ENCODE data around the gene SLC10A4. TPM values are rescaled to one million over a fixed set of nuclear protein-coding genes. Genes with fewer than 3 reads are reported as not detected.

SLC10A4 gene
- total RNA-seq, 1 donor from 2014 or later, result 3.9 TPM

DNA sequence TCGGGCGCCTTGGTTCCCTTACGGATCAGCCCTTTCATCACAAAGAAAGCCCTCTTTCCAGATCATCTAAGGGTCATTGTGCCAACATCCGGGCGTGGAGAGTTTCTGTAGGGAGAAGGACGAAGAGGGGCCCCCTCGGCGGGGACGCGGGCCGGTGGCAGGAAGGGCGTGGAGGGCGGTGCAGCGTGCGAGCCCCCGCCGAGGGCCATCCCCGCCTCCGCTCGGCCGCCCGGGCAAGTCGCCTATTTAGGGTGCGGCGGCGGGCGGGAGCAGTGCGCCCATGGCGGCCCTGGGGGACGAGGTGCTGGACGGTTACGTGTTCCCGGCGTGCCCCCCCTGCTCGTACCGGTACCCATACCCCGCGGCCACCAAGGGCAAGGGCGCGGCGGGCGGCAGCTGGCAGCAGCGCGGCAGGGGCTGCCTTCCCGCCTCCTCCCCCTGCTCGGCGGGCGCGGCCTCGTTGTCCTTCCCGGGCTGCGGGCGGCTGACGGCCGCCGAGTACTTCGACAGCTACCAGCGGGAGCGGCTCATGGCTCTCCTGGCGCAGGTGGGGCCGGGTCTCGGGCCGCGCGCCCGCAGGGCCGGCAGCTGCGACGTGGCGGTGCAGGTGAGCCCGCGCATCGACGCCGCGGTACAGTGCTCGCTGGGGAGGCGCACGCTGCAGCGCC lies 7.0 kb downstream of the SLC10A4 start, which contains the start of gene ZAR1:
Gene ZAR1 (plus strand): TSS at position 241 of the 668 bp plus-strand sequence. CDS start 40 bp downstream, at position 281.
- DNase-seq, result no peak

DNA sequence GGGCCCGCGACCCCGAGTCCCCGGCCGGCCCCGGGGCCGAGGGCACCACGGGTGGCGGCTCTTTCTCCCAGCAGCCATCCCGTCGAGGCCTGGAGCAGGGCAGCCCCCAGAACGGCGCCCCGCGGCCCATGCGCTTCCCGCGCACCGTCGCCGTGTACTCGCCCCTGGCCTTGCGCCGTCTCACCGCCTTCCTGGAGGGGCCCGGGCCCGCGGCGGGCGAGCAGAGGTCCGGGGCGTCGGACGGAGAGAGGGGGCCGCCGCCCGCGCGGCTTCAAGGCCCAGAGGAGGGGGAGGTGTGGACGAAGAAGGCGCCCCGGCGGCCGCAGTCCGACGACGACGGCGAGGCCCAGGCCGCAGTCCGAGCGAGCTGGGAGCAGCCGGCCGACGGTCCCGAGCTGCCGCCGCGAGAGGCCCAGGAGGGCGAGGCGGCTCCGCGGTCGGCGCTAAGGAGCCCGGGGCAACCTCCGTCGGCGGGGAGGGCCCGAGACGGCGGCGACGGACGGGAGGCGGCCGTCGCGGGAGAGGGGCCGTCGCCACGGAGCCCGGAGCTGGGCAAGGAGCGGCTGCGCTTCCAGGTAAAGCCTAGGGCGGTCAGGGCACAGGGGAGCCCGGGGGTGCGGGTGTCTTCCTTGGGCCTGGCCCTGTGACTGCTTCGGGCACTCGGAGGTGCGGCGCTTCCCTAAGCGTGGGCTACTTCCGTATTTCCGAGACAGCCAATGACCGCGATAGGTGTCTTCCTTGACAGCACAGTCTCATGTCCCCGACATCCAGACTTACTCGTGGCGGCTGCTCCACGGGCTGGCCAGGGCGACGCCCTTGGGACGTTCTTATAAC lies 7.8 kb downstream of the SLC10A4 start:
- DNase-seq, result no peak

DNA sequence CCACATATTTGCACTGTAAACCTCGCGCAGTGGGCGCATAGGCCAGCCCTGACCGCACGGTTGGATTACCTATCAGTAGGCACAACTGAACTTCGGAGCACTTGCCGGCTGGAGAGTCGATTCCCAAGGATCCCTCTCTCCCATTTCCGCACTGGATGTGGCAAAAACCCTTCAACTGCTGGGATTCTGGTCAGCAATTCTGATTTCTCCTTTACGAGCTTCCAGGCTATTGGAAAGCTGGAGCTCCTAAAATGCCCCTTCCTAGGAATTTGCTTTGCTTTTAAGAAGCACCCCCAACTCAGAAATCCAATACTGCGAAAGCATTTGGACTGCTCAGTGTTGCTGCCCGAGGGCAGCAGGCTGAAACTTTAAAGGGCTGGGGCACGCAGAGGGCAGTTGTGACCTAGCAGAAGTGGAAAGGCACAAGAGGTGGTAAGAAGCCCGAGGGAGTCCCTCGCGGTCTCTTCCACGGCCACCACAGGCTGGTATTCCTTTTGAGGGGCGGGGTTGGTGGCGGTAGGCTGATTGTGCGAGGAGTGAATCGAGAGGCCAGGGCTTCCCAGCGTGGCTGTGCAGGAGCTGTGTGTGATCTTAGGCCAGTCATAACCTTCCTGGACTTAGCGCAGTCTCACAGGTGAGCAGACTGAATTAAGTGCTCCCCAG lies 8.5 kb downstream of the SLC10A4 start:
- DNase-seq, result no peak

DNA sequence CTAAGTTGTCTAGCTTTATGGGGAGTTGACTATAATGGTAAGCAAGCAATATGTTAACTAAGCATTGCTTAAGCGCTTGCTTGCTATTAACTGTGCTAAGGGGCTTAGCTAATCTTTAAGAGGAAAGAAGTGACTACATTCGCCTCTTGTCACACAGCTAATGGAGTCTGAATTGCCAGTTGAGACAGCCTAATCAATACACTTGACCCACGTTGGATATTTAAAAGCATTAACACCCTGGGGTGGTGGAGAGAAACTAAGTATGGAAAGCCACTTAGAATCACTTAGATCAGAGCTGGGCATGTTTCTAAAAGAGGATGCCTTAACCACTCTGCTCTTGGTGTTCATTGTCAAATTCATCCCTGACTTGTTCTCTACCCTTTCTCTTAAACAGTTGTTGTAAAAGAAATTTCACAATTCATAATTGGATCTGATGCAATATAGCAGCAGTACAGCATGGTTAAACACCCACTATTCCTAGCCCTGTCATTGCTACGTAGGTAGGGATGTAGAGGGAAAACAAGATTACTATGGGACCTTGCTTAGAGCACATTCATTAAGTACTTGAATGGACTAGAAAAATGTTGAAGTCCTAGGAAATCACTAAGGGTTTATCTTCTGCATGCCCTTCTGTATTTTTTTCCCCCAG lies 10.4 kb downstream of the SLC10A4 start:
- no peak for DNase-seq

DNA sequence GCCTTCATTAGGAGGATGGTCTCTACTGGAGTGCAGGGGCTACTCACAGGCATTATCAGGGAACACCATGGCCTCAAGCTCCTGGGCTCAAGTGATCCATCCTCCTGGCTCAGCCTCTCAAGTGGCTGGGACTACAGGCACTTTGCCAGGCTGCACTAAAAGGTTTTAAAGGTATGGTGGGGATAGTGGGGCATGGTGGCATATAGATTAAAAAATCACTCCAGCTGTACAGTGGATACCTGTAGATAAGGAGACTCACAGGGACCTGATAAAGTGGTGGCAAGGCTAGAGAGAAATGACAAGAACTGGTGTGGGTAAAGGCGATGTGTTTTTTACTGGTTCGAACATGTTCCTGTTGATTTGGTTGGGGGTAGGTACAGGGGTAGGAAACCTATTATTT lies 12.8 kb downstream of the SLC10A4 start:
- DNase-seq, result no peak

DNA sequence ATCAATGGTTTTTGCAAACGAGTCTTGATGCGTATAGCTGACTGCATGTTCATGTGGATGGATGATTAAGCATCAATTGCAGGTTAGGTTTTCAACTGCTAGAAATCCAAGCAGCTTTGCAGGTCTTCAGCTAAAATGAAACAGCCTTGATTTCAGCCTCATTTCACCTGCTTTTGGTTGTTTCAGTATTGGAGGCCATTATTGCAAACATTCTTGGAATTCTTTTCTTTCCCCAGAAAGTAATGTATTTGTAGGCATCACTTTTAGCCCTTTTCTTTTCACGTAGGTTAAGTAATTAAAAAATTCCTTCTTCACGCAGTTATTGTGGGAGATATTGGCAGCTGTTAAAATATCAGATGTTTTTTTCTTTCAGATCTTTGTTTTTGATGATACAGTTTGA lies 15.8 kb downstream of the SLC10A4 start:
- DNase-seq, result no peak

DNA sequence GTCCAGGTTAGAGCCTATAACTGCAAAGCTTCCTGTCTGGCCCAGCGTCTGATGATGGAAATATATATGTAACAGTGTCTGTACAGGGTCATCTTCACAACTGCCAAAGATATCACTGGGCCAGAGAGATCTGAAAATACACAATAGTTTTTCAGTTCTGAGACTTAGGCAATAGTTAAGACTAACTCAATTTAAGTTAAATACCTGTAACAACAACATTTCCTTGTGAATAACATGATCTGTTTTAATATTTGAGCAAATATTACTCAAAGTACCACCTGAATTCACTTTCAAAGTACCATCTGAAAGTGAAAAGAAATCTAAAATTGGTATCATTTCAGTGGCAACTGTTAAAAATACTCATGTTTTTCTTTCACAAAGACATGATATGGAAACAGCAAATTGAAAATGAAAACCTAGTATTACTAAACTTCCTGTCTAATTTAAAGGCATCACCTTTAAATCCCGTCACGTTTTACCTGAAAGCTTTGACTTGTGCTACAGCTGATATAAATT lies 16.5 kb downstream of the SLC10A4 start:
- DNase-seq, result no peak

DNA sequence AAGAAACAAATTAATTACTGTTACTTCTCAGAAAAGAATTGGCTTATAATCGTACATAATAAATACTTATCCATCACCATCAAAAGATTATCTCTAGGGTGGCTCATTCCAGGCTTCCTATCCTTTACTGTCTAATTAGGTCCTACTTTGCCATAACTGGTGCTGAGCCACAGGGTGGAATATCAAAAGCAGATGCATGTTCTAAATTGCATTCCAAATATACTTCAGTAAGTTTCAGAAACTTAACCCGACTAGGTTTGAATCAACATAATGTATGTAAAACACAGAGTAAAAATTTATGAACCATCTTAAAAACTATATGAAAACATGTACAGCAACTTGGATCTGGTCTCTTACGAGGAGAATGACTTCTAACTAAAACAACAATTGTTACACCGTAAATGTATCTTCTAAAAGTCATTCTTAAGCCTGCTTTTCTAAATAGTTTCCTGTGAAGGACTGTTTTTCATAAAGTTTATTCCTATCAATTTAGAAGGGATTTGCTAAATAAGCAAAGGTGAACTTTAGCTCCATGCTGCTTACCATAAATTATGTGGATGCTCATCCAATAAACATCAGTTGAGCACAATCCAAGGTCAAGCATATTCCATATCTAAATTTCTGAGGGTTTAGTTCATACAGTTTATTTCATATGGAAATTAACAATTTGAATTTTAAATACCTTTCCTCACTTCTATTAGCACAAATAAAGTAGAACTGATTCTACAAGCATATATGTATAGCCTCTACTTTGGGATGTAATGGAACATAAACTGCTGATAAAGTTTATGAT lies 20.3 kb downstream of the SLC10A4 start:
- DNase-seq, result no peak

DNA sequence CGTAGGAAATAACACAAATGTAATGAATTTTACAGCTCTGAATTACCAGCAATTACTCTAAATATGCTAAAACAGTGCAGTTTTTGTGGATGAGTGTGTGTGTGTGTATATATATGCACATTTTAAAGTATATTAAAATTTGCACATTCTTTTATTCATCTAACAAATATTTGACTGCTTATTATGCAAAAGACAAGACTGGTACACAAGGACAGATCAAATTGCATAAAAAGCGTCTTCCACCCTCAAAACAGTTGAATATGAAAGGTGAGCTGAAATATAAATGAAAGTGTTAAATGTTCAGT lies 20.8 kb downstream of the SLC10A4 start:
- no peak for DNase-seq

DNA sequence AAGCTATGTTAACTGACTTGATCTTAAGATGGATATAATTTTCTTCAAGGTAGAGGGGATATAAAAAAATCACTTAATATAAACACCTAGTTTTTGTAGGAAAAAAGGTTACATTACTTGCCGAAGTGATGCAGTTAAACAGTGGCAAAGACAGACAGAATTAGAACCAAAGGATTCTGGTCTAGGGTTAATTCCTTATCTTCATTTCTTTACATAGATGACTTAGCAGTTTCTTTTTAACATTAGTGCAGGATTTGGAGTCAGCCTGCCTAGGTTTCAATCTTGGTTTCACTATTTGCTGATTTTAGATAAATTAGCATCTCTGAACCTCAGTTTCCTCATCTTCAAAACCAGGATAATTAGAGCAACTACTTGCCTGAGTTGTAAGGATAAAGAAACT lies 21.2 kb downstream of the SLC10A4 start:
- DNase-seq, result no peak

DNA sequence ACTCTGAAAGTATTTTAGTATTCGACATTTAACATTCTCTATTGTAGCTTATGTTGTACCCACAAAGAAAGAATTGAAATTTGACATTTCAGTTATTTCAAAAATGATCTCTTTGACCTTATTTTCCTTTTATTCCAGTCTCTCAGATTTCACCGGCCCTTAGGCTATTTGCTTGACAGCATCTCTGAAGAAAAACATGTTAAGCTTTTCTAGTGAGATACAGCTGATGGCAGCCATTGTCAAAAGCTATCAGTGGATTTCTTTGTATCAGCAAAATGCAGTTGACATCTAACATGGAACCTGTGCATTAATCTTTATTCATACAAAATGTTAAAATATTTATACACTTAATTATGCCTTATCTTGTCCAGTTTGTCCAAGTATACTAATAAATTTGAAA lies 23.6 kb downstream of the SLC10A4 start:
- DNase-seq, result no peak

DNA sequence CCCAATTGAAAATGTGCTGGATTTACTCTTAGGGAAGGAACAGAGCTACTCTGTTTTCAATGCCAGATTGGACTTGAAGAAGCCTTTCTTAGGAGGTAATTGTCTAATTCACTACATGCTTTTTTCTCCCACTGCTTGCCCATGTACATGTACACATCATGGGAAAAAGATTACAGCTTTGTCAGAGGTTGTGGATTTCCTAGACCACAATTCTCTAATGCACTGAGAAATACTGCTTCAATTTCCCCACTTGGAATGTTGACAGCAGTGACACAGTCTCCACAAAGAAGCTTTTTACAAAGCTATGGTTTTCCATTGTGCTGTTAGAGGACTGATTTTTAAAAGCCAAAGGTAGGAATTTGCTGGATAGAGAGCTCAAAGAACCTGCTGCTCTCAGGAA lies 26.4 kb downstream of the SLC10A4 start:
- no peak for DNase-seq

DNA sequence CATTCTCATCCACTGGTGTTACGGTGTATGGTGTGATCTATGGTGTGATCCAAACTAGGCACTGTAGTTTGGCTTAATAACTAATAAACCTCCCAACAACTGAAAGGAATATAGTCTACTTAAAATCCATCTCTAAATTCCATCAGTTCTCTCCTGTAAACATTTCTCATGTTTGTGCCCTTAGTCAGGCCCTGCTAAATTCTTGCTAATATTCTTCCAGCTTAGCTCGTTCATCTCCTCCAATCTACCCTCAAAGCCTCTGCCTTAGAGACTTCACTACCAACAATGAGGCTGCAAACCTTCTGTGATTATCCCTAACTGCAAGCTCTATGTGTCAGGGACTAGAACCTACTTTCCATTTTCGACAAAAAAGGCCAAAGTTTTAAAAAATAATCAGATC lies 35.0 kb downstream of the SLC10A4 start:
- DNase-seq, result no peak

DNA sequence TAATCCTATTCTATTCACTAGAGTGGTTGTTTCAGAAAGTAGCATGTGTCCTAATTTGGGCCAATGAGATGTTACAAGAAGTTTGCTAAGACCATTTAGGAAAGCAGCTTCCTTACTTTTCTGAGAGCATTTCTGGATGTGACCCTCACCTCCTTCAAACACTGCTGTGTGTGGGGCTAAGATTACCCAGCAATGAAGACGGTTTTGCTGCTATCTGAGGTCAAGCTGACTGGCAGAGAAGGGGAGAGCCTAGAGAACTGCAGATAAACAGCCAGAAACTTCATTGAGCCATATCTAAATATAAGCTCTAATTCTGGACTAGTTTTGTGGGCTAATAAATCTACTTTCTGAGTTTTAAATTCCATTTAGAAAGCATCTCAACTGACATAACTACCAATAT lies 43.3 kb downstream of the SLC10A4 start:
- no peak for DNase-seq

DNA sequence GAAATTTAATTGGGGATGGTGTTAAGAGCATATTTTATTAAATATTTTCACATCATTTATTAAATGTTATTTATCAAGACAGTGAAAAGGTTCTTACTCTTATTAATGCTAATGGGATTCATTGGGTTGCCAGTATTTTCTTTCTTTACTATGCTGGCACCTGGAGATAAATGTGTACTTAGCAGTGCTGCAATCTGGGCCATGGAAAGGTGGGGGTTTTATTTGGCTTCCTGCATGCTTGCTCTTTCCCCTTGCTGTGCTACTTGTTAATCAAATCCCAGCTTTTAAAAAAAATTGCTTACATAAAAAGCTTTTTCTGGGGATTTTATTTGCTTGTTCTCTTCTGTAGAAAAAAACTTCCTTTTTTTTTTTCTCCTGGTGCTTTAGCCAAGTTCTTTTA lies 55.2 kb downstream of the SLC10A4 start:
- no peak for DNase-seq

Other genes starting within 250 kb of the SLC10A4 start
- 5.5 TPM for gene TEC, start 213.5 kb upstream of the SLC10A4 start, total RNA-seq
- gene SLAIN2, start 141.8 kb upstream of the SLC10A4 start, total RNA-seq, result 345 TPM
- not detected for gene ZAR1, start 6.9 kb downstream of the SLC10A4 start, total RNA-seq

Measured in occipital lobe (tissue), 2 donors.